HepG2 (cell line): Measurements from ENCODE around the gene COMMD1. TPM values are rescaled to one million over a fixed set of nuclear protein-coding genes. Genes with fewer than 3 reads are reported as not detected.

Experiments used
- ATAC-seq: fragments of 200-7000 bp; cut with Tn5 transposase; 3 replicates; pipeline ENCODE4 v1.9.1; 2020; ENCODE audit warnings: mild to moderate bottlenecking, moderate library complexity
- BruUV-seq: library from RNA; stranded (reverse); fragments of 400-500 nt; replicated peaks from 2 replicates; lab custom pipeline; 2021; lab: Mats Ljungman, UMichigan
- CTCF ChIA-PET: fragments of 300-600 bp; formaldehyde crosslinking; extraction: SDS; loops from one replicate; lab custom pipeline; 2021; ENCODE audit warnings: low total read pairs, inconsistent platforms, low intra/inter-chr PET ratio; lab: Yijun Ruan, JAX
- POLR2A ChIA-PET: fragments of 350-600 bp; sonication (Branson Sonifier 250); formaldehyde crosslinking; loops from one replicate; lab custom pipeline; 2020; ENCODE audit warnings: antibody characterized with exemption, inconsistent platforms; lab: Yijun Ruan, JAX
- DNase-seq: peaks from one replicate; pipeline ENCODE4 v3.0.0-alpha.2; 2015; ENCODE audit warnings: low spot score
- FAIRE-seq: peaks from 3 replicates; lab custom pipeline; 2011; peaks lifted over from hg19 to GRCh38; lab: Jason Lieb, UNC
- H2AFZ ChIP-seq: one replicate; pipeline ENCODE4 v1.6.1; 2011; ENCODE audit warnings: low read length, inconsistent platforms
- H3K27ac ChIP-seq: fragments of 300-600 bp; 3 replicates; pipeline ENCODE4 v1.8.0; 2011; ENCODE audit warnings: mixed run types, mild to moderate bottlenecking, mixed read lengths, low read length, inconsistent platforms; ENCODE audit not compliant: insufficient read depth; ENCODE audit errors: extremely low read length
- H3K27me3 ChIP-seq, 2 experiments: fragments of 200-600 bp in 1 of 2; 2 replicates in 1 of 2; 3 replicates in 1 of 2; pipeline versions ENCODE4 v1.6.0 to v1.8.0; 2011; ENCODE audit warnings: low read length in 2 of 2, mild to moderate bottlenecking in 2 of 2, moderate library complexity in 2 of 2, inconsistent platforms in 1 of 2; ENCODE audit not compliant: insufficient read depth in 2 of 2, control insufficient read depth in 1 of 2
- H3K36me3 ChIP-seq, 2 experiments: fragments of 200-600 bp in 1 of 2; replicated peaks in 1 of 2; 2 replicates in 1 of 2; 3 replicates in 1 of 2; pipeline versions ENCODE4 v1.5.1 to v1.8.0; 2011; ENCODE audit warnings: low read length in 2 of 2, inconsistent platforms in 1 of 2; ENCODE audit not compliant: insufficient read depth in 2 of 2, control insufficient read depth in 1 of 2
- H3K4me1 ChIP-seq: 2 replicates; pipeline ENCODE4 v1.5.1; 2012; ENCODE audit warnings: low read length, inconsistent platforms; ENCODE audit not compliant: insufficient read depth
- H3K4me2 ChIP-seq: 2 replicates; pipeline ENCODE4 v1.6.0; 2011; ENCODE audit warnings: low read depth, low read length, inconsistent platforms
- H3K4me3 ChIP-seq, 3 experiments: fragments of 200-600 bp in 1 of 3; sonication (generic), shearing (Covaris generic) in 1 of 3; replicated peaks in 1 of 3; 2 replicates each; pipeline ENCODE4 v1.5.1; 2011 to 2016; ENCODE audit warnings: low read length in 3 of 3, inconsistent platforms in 2 of 3, low read depth in 2 of 3, mild to moderate bottlenecking in 2 of 3, control low read depth in 1 of 3, mixed read lengths in 1 of 3; ENCODE audit not compliant: insufficient read depth in 1 of 3
- H3K79me2 ChIP-seq: one replicate; pipeline ENCODE4 v1.6.1; 2011; ENCODE audit warnings: low read length, inconsistent platforms; ENCODE audit not compliant: insufficient read depth
- H3K9ac ChIP-seq: 2 replicates; pipeline ENCODE4 v1.6.0; 2011; ENCODE audit warnings: mild to moderate bottlenecking, low read depth, low read length, inconsistent platforms; ENCODE audit not compliant: insufficient read depth
- H3K9me3 ChIP-seq: 2 replicates; pipeline ENCODE4 v1.5.1; 2012; ENCODE audit warnings: mild to moderate bottlenecking, low read length
- H4K20me1 ChIP-seq: 2 replicates; pipeline ENCODE4 v1.6.0; 2011; ENCODE audit warnings: inconsistent platforms, mild to moderate bottlenecking, low read length, moderate library complexity; ENCODE audit not compliant: insufficient read depth
- AGO2 ChIP-seq: fragments of 200-400 bp; formaldehyde crosslinking; optimal IDR thresholded peaks from 2 replicates; pipeline ENCODE3; 2017; ENCODE audit warnings: mild to moderate bottlenecking, low read depth, low read length, moderate library complexity
- EZH2 ChIP-seq: conservative IDR thresholded peaks from 2 replicates; pipeline ENCODE4 v1.6.1; 2012; ENCODE audit warnings: mild to moderate bottlenecking, low read depth, low read length, moderate library complexity
- HNF4G ChIP-seq, 2 experiments: sonication (generic) in 1 of 2; formaldehyde crosslinking in 1 of 2; IDR thresholded peaks; 2 replicates each; pipeline versions ENCODE4 v1.4.0 to v1.6.1; 2011 to 2020; ENCODE audit warnings: borderline replicate concordance in 2 of 2, low read depth in 2 of 2, mild to moderate bottlenecking in 2 of 2, low read length in 1 of 2, missing genetic modification reagents in 1 of 2, moderate library complexity in 1 of 2
- IRF1 ChIP-seq: sonication (generic); formaldehyde crosslinking; IDR thresholded peaks from 2 replicates; pipeline ENCODE4 v1.4.0; 2020; ENCODE audit warnings: low read depth, mild to moderate bottlenecking, missing genetic modification reagents
- MTF1 ChIP-seq: sonication (generic); formaldehyde crosslinking; IDR thresholded peaks from 2 replicates; pipeline ENCODE4 v1.5.0; 2020; ENCODE audit warnings: missing genetic modification reagents
- SOX6 ChIP-seq, 2 experiments: fragments of 450-650 bp in 1 of 2; sonication (generic) in 1 of 2; formaldehyde crosslinking in 1 of 2; IDR thresholded peaks; 2 replicates each; pipeline versions ENCODE4 v1.4.0 to v1.6.1; 2017 to 2020; ENCODE audit warnings: antibody characterized with exemption in 1 of 2, mild to moderate bottlenecking in 1 of 2, missing genetic modification reagents in 1 of 2
- TFE3 ChIP-seq: IDR thresholded peaks from 2 replicates; pipeline ENCODE4 v1.6.1; 2016
- ZBTB43 ChIP-seq: sonication (generic); formaldehyde crosslinking; conservative IDR thresholded peaks from 2 replicates; pipeline ENCODE4 v1.4.0; 2020; ENCODE audit warnings: missing genetic modification reagents
- ZMYM4 ChIP-seq: sonication (generic); formaldehyde crosslinking; IDR thresholded peaks from 2 replicates; pipeline ENCODE4 v1.8.1; 2023; ENCODE audit warnings: mild to moderate bottlenecking, missing genetic modification reagents
- ZNF333 ChIP-seq: sonication (generic); formaldehyde crosslinking; IDR thresholded peaks from 2 replicates; pipeline ENCODE4 v1.4.0; 2020; ENCODE audit warnings: mild to moderate bottlenecking, missing genetic modification reagents, borderline replicate concordance
- ZNF354B ChIP-seq: sonication (generic); formaldehyde crosslinking; IDR thresholded peaks from 2 replicates; pipeline ENCODE4 v1.8.0; 2022; ENCODE audit warnings: mild to moderate bottlenecking, missing genetic modification reagents
- ZNF569 ChIP-seq: sonication (generic); formaldehyde crosslinking; IDR thresholded peaks from 2 replicates; pipeline ENCODE4 v1.5.0; 2020; ENCODE audit warnings: mild to moderate bottlenecking, missing genetic modification reagents, moderate library complexity, borderline replicate concordance
- ZNF629 ChIP-seq: sonication (generic); formaldehyde crosslinking; conservative IDR thresholded peaks from 2 replicates; pipeline ENCODE4 v1.5.0; 2020; ENCODE audit warnings: missing genetic modification reagents
- ZNF747 ChIP-seq: sonication (generic); formaldehyde crosslinking; IDR thresholded peaks from 2 replicates; pipeline ENCODE4 v1.8.1; 2023; ENCODE audit warnings: missing genetic modification reagents, mild to moderate bottlenecking, borderline replicate concordance
- ZXDC ChIP-seq: sonication (generic); formaldehyde crosslinking; IDR thresholded peaks from 2 replicates; pipeline ENCODE4 v1.5.0; 2020; ENCODE audit warnings: mild to moderate bottlenecking, missing genetic modification reagents
- WGBS: methylation state at CpG from one replicate; pipeline ENCODE4 v1.1.6; 2017; ENCODE audit warnings: low lambda C conversion rate; 5-methylcytosine and 5-hydroxymethylcytosine counted together
- in situ Hi-C: cut with HindIII; loops from 2 replicates; pipeline ENCODE4 v1.10.0; 2017; ENCODE audit warnings: low pct_unique_long_range_greater_than_20kb; ENCODE audit not compliant: extremely low pct_ligation_motif_present
- intact Hi-C: fragments of 100-400 bp; cut with micrococcal nuclease; formaldehyde crosslinking; loops from one replicate; pipeline ENCODE4 v1.10.0; 2022; ENCODE audit not compliant: unreplicated experiment
- polyA plus RNA-seq, 8 experiments: library from polyadenylated mRNA; depleted of rRNA in 3 of 8; stranded (reverse) in 7 of 8; unstranded in 1 of 8; fragments of >200 nt; fragmentation: Illumina TruSeq in 4 of 8; extraction: Trizol in 4 of 8; gene quantifications; 2 replicates each; pipeline versions ENCODE4 v1.2.1 to v1.2.3, GENCODE V29; 2011 to 2016; ENCODE audit warnings: low read depth in 4 of 8, missing spikeins in 1 of 8, mixed read lengths in 1 of 8; ENCODE audit not compliant: insufficient read depth in 1 of 8
- total RNA-seq, 5 experiments: library from RNA; depleted of rRNA; stranded (reverse); fragments of >200 nt; fragmentation: Illumina TruSeq; extraction: Trizol; gene quantifications; 2 replicates each; pipeline ENCODE4 v1.2.3, GENCODE V29; 2016; ENCODE audit warnings: low read depth in 1 of 5

COMMD1 gene
- total and polyA plus RNA-seq, 2 of the 13 experiments (the other 11 are each of a cell fraction or from before 2014, with no cell fraction given), result 25.7 to 105 TPM

- TF ChIP-seq ZXDC (CRISPR knock-in tag), result no peak
Observed at GRCh38 chr2:62054029-62054791, 148.7 kb downstream of the COMMD1 start (continued).

GRCh38 chr2:62054916-62055450 lies 149.5 kb downstream of the COMMD1 start:
- ChIA-PET CTCF (no interaction called here), POLR2A (no interaction called here)
- FAIRE-seq, result no peak
- ATAC-seq, result no peak
- Histone ChIP-seq H3K9ac (no peak overlapping the region), H3K36me3 (no peaks in the 10 kb centered on the region; a peak in 1 of 5 replicates), H3K4me1 (no peaks in the 10 kb centered on the region), H3K9me3 (no peaks in the 10 kb centered on the region), H3K27me3 (no peaks in the 10 kb centered on the region), H3K4me2 (no peak overlapping the region), H3K79me2 (no peaks in the 10 kb centered on the region), H2AFZ (no peak overlapping the region), H3K4me3 (no peak overlapping the region), H3K27ac (no peak overlapping the region), H4K20me1 (no peaks in the 10 kb centered on the region)
- no TSS peak for BruUV-seq
- DNase-seq, result no peak
- 96% methylated on average over 3 of the region's 3 CpGs for WGBS
- in situ Hi-C loops (no loop called here), intact Hi-C loops (no loop called here)
- TF ChIP-seq AGO2 (no peak), ZNF333 (CRISPR knock-in tag) (no peak), EZH2 (no peak), ZMYM4 (CRISPR knock-in tag) (no peak), MTF1 (no peak), IRF1 (no peak), ZNF354B (no peak), ZNF569 (no peak), HNF4G (IDR thresholded peaks at IDR 0.05; ENCODE audit: borderline replicate concordance, low read depth, low read length) (no peak), HNF4G (CRISPR knock-in tag; IDR thresholded peaks at IDR 0.05; ENCODE audit: borderline replicate concordance, low read depth) (no peak), SOX6 (IDR thresholded peaks at IDR 0.05) (no peak), SOX6 (CRISPR knock-in tag; IDR thresholded peaks at IDR 0.05) (no peak), ZNF747 (CRISPR knock-in tag) (no peak), TFE3 (CRISPR knock-in tag) (no peak), ZNF629 (CRISPR knock-in tag) (no peak), ZBTB43 (no peak)
